CD14-positive monocyte (primary cell): ENCODE results near the gene PPP2R2D. TPM values are rescaled to one million over a fixed set of nuclear protein-coding genes. Genes with fewer than 3 reads are reported as not detected.

Experiments used
- DNase-seq, 3 donors: peaks; one replicate each; pipeline ENCODE4 v3.0.0-alpha.2; 2011 to 2022
- H2AFZ ChIP-seq: 2 replicates; pipeline ENCODE4 v1.6.0; 2012; ENCODE audit warnings: mild to moderate bottlenecking, low read depth, low read length, inconsistent platforms; ENCODE audit not compliant: insufficient read depth, poor library complexity, severe bottlenecking
- H3K27ac ChIP-seq, 2 donors: 1 replicate in 1 of 2; 2 replicates in 1 of 2; pipeline ENCODE4 v1.5.1; 2012 to 2013; ENCODE audit warnings: low read length in 2 of 2, control low read depth in 1 of 2, inconsistent platforms in 1 of 2, low read depth in 1 of 2, mild to moderate bottlenecking in 1 of 2
- H3K27me3 ChIP-seq, 2 donors: one replicate each; pipeline versions ENCODE4 v1.6.0 to v1.6.1; 2011 to 2013; ENCODE audit warnings: low read length in 2 of 2; ENCODE audit not compliant: control insufficient read depth in 2 of 2, insufficient read depth in 2 of 2
- H3K36me3 ChIP-seq, 2 donors: replicated peaks in 1 of 2; 1 replicate in 1 of 2; 2 replicates in 1 of 2; pipeline versions ENCODE4 v1.5.1 to v1.6.1; 2012 to 2013; ENCODE audit warnings: low read length in 2 of 2, control low read depth in 1 of 2, inconsistent platforms in 1 of 2, mild to moderate bottlenecking in 1 of 2; ENCODE audit not compliant: insufficient read depth in 2 of 2, control insufficient read depth in 1 of 2
- H3K4me1 ChIP-seq, 2 donors: 1 replicate in 1 of 2; 2 replicates in 1 of 2; pipeline versions ENCODE4 v1.5.1 to v1.6.1; 2012 to 2013; ENCODE audit warnings: low read length in 2 of 2, control low read depth in 1 of 2, inconsistent platforms in 1 of 2, mild to moderate bottlenecking in 1 of 2, moderate library complexity in 1 of 2; ENCODE audit not compliant: insufficient read depth in 2 of 2, control insufficient read depth in 1 of 2
- H3K4me2 ChIP-seq: replicated peaks from 2 replicates; pipeline ENCODE3; 2012; ENCODE audit warnings: low read length, moderate library complexity, mild to moderate bottlenecking; ENCODE audit not compliant: poor library complexity, severe bottlenecking; ENCODE audit errors: extremely low read depth
- H3K4me3 ChIP-seq, 3 experiments: fragments of 200-600 bp in 1 of 3; sonication (generic) in 1 of 3; replicated peaks in 1 of 3; 1 replicate in 2 of 3; 2 replicates in 1 of 3; pipeline ENCODE4 v1.5.1; 2011 to 2013; ENCODE audit warnings: low read length in 3 of 3, mild to moderate bottlenecking in 3 of 3, control low read depth in 2 of 3, low read depth in 2 of 3, inconsistent platforms in 1 of 3, moderate library complexity in 1 of 3
- H3K79me2 ChIP-seq: 2 replicates; pipeline ENCODE4 v1.6.0; 2012; ENCODE audit warnings: mild to moderate bottlenecking, control low read depth, inconsistent platforms, low read length, moderate library complexity; ENCODE audit not compliant: insufficient read depth
- H3K9ac ChIP-seq: 2 replicates; pipeline ENCODE4 v1.6.0; 2017; ENCODE audit warnings: low read length, mild to moderate bottlenecking; ENCODE audit not compliant: insufficient read depth, poor library complexity, severe bottlenecking
- H3K9me3 ChIP-seq, 2 donors: replicated peaks in 1 of 2; 1 replicate in 1 of 2; 2 replicates in 1 of 2; pipeline versions ENCODE4 v1.5.1 to v1.6.1; 2012 to 2013; ENCODE audit warnings: low read length in 2 of 2, control low read depth in 1 of 2; ENCODE audit not compliant: control insufficient read depth in 1 of 2, insufficient read depth in 1 of 2
- H4K20me1 ChIP-seq: 2 replicates; pipeline ENCODE4 v1.6.0; 2012; ENCODE audit warnings: mild to moderate bottlenecking, low read length, control low read depth, moderate library complexity; ENCODE audit not compliant: insufficient read depth
- H3K27ac Mint-ChIP-seq, 7 donors: one replicate each; pipeline ENCODE4 v1.8.0; 2020; ENCODE audit warnings: mild to moderate bottlenecking in 7 of 7, mixed read lengths in 7 of 7, moderate library complexity in 6 of 7, inconsistent platforms in 2 of 7
- H3K27me3 Mint-ChIP-seq, 3 donors: one replicate each; pipeline ENCODE4 v1.8.0; 2021 to 2022; ENCODE audit warnings: low read depth in 3 of 3, mild to moderate bottlenecking in 3 of 3, mixed read lengths in 3 of 3, moderate library complexity in 3 of 3, inconsistent platforms in 1 of 3
- H3K36me3 Mint-ChIP-seq, 2 donors: one replicate each; pipeline ENCODE4 v1.8.0; 2020; ENCODE audit warnings: mixed read lengths in 2 of 2, inconsistent platforms in 1 of 2, mild to moderate bottlenecking in 1 of 2
- H3K4me1 Mint-ChIP-seq: one replicate; pipeline ENCODE4 v1.8.0; 2020; ENCODE audit warnings: mild to moderate bottlenecking, mixed read lengths
- H3K4me3 Mint-ChIP-seq, 2 donors: one replicate each; pipeline ENCODE4 v1.8.0; 2020; ENCODE audit warnings: mild to moderate bottlenecking in 2 of 2, mixed read lengths in 2 of 2, moderate library complexity in 1 of 2
- H3K9me3 Mint-ChIP-seq, 7 donors: one replicate each; pipeline ENCODE4 v1.8.0; 2020 to 2022; ENCODE audit warnings: mixed read lengths in 7 of 7, mild to moderate bottlenecking in 6 of 7, moderate library complexity in 6 of 7, inconsistent platforms in 2 of 7
- CTCF ChIP-seq: fragments of 200-600 bp; IDR thresholded peaks from one replicate; pipeline ENCODE4 v1.8.0; 2022; ENCODE audit warnings: antibody characterized with exemption, mild to moderate bottlenecking
- WGBS: methylation state at CpG from one replicate; pipeline ENCODE4 v1.1.5; 2013; ENCODE audit warnings: missing lambda C conversion rate; ENCODE audit not compliant: insufficient coverage; 5-methylcytosine and 5-hydroxymethylcytosine counted together
- intact Hi-C, 2 donors: fragments of 100-400 bp; cut with micrococcal nuclease; formaldehyde crosslinking; loops; one replicate each; pipeline versions ENCODE4 v1.15.0 to v1.15.1; 2023
- polyA plus RNA-seq, 3 donors: library from polyadenylated mRNA; depleted of rRNA in 1 of 3; unstranded in 2 of 3; stranded (reverse) in 1 of 3; fragments of 300-500 nt in 2 of 3; fragments of >200 nt in 1 of 3; fragmentation: Illumina TruSeq in 2 of 3; gene quantifications; 1 replicate in 2 of 3; 2 replicates in 1 of 3; pipeline ENCODE4 v1.2.3, GENCODE V29; 2012 to 2021

The PPP2R2D gene
- polyA plus RNA-seq, 3 donors = 12.8 to 23.5 (median 12.9) TPM

DNA sequence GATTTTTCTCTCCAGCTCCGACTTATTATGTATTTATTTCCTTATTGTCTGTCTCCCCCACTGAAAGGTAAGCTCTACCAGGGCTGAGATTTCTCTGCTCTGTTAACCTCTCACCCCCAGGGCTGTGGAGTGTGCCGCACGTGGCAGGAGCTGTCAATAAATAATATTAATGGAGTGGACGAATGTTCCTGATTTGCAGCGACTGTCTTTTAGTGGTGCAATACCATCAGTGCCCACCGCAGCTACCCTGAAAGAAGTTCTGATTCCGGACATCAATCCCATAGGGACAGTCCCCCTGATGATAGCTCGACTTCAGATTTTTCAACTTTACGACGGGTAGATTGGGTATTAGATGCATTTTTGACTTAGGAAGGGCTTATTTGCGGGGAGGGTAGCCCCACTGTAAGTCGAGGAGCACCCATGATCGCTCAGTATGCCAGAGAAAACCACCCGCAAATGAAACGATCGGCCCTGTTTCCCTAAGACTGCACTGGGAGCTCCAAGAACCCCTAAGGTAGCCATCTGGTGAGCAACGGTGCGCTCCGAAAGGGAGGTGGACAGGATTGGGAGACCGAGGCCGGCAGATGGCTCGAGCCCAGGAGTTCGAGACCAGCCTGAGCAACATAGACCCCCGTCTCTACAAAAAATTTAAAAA lies 986 bp upstream of the PPP2R2D start:
- Histone ChIP-seq H3K9ac (peak overlapping the region; percentile 88), H2AFZ (peak overlapping the region; percentile 93), H3K27me3 (peaks cover 0 to 7% of the 10 kb centered on the region in 2 donors), H4K20me1 (peaks cover 24% of the 10 kb centered on the region), H3K4me3 (peak overlapping the region; percentile 80 to 86 (median 80)), H3K4me1 (peaks cover 23 to 36% of the 10 kb centered on the region in 2 donors), H3K27ac (peak overlapping the region in 1 of 2 donors; percentile 76), H3K9me3 (no peaks in the 10 kb centered on the region), H3K36me3 (no peaks in the 10 kb centered on the region), H3K79me2 (peaks cover 35% of the 10 kb centered on the region), H3K4me2 (peak overlapping the region; percentile 78)
- DNase-seq = no peak
- peak overlapping the region; percentile 87 to 90 for H3K4me3 Mint-ChIP-seq
- TF ChIP-seq CTCF = no peak
- H3K9me3 Mint-ChIP-seq = peaks cover 0 to 3% (median 0%) of the 10 kb centered on the region in 7 donors
- H3K36me3 Mint-ChIP-seq = peaks cover 3 to 5% of the 10 kb centered on the region in 2 donors
- H3K27ac Mint-ChIP-seq = peak overlapping the region in 4 of 7 donors; percentile 57 to 73 (median 70)
- H3K4me1 Mint-ChIP-seq = peaks cover 39% of the 10 kb centered on the region
- 20% methylated on average over 21 of the region's 24 CpGs for WGBS
- intact Hi-C loops = loop anchor here (5.0 kb wide), 2 partner anchors 432 to 1793 kb away; partner anchors contain the start of gene LRRC27 (in 1 of the 2)
- H3K27me3 Mint-ChIP-seq = peaks cover 11 to 27% (median 16%) of the 10 kb centered on the region in 3 donors

GRCh38 chr10:131901181-131901829 lies 497 bp downstream of the PPP2R2D start:
- Mint-ChIP-seq H3K4me3 (peak overlapping the region; percentile 82 to 90), H3K36me3 (peaks cover 13 to 16% of the 10 kb centered on the region in 2 donors), H3K9me3 (peaks cover 0 to 3% (median 0%) of the 10 kb centered on the region in 7 donors), H3K27me3 (peaks cover 9 to 22% (median 16%) of the 10 kb centered on the region in 3 donors), H3K4me1 (peaks cover 46% of the 10 kb centered on the region), H3K27ac (peak overlapping the region; percentile 84 to 92 (median 87))
- peak overlapping the region; percentile 60 to 86 (median 69) for H3K4me3 ChIP-seq
- peak; percentile 50 to 64 (median 61) for DNase-seq
- H3K9ac ChIP-seq = peak overlapping the region; percentile 88
- H3K9me3 ChIP-seq = no peaks in the 10 kb centered on the region
- H3K36me3 ChIP-seq = peaks cover 8 to 11% of the 10 kb centered on the region in 2 donors
- H3K27me3 ChIP-seq = peaks cover 0 to 7% of the 10 kb centered on the region in 2 donors
- H4K20me1 ChIP-seq = peaks cover 39% of the 10 kb centered on the region
- TF ChIP-seq CTCF = no peak
- H3K4me1 ChIP-seq = peaks cover 23 to 39% of the 10 kb centered on the region in 2 donors
- intact Hi-C loops = loop anchor here (5.0 kb wide), 2 partner anchors 431 to 1794 kb away; partner anchors contain the start of gene LRRC27 (in 1 of the 2)
- peak overlapping the region; percentile 77 for H3K4me2 ChIP-seq
- H3K27ac ChIP-seq = peak overlapping the region; percentile 74 to 78
- peaks cover 50% of the 10 kb centered on the region for H3K79me2 ChIP-seq
- H2AFZ ChIP-seq = peak overlapping the region; percentile 64
- WGBS = under 1% methylated on average over 79 of the region's 83 CpGs
